ENCODE measurements around the gene SLC9A1. TPM values are rescaled to one million over a fixed set of nuclear protein-coding genes. Genes with fewer than 3 reads are reported as not detected.

Gene SLC9A1
- total RNA-seq, 2 experiments from 2014 or later, result 5.8 to 19.2 TPM

GRCh38 chr1:27117733-27118439 is 37.0 kb downstream of the SLC9A1 start:
- Histone ChIP-seq H3K9me2 (ENCODE audit: insufficient read depth, low read length) (no peaks in the 10 kb centered on the region), H3K4me1 (ENCODE audit: insufficient read depth, low read length, poor library complexity, severe bottlenecking) (peaks cover under 1% of the 10 kb centered on the region), H3K36me3 (ENCODE audit: insufficient read depth, low read length) (peaks cover 5% of the 10 kb centered on the region; the same call in 1 of the 2 replicates), H4K20me1 (ENCODE audit: insufficient read depth, low read length) (no peaks in the 10 kb centered on the region), H3K4me2 (ENCODE audit: low read length) (no peak overlapping the region), H3K79me2 (ENCODE audit: insufficient read depth, low read depth, low read length) (no peaks in the 10 kb centered on the region), H3K4me3 (ENCODE audit: low read depth, low read length, poor library complexity, severe bottlenecking) (no peak overlapping the region), H3K27ac (ENCODE audit: low read depth, low read length, poor library complexity, severe bottlenecking) (no peak overlapping the region), H3K9me3 (ENCODE audit: low read length) (no peaks in the 10 kb centered on the region), H2AFZ (ENCODE audit: low read length) (no peak overlapping the region)
- TF ChIP-seq CTCF (conservative IDR thresholded peaks at IDR 0.05; ENCODE audit: low read length), result no peak
- no peak for TF ChIP-seq EZH2phosphoT487 (IDR thresholded peaks at IDR 0.05; ENCODE audit: borderline replicate concordance, low read depth, low read length)
- BruUV-seq (replicated peaks), result no TSS peak
- intact Hi-C loops (cut with micrococcal nuclease; ENCODE audit: unreplicated experiment), result no loop called here
- POLR2A ChIA-PET, result interaction anchor here (0.6 to 1.1 kb wide), 2 partner anchors 36 to 87 kb away, joined by 3 to 4 read pairs; no protein-coding TSS in a partner anchor
- DNase-seq (ENCODE audit: low spot score), result no peak
- CTCF ChIA-PET (ENCODE audit: unreplicated experiment), result no interaction called here

GRCh38 chr1:27116697-27117096 is 38.2 kb downstream of the SLC9A1 start:
- peaks cover 13% of the 10 kb centered on the region for H3K4me1 ChIP-seq (ENCODE audit: insufficient read depth, low read length, poor library complexity, severe bottlenecking)
- H4K20me1 ChIP-seq (ENCODE audit: insufficient read depth, low read length), result no peaks in the 10 kb centered on the region
- H2AFZ ChIP-seq (ENCODE audit: low read length), result no peak overlapping the region
- H3K9me2 ChIP-seq (ENCODE audit: insufficient read depth, low read length), result no peaks in the 10 kb centered on the region
- CTCF ChIA-PET (ENCODE audit: unreplicated experiment), result no interaction called here
- H3K9me3 ChIP-seq (ENCODE audit: low read length), result no peaks in the 10 kb centered on the region
- H3K4me2 ChIP-seq (ENCODE audit: low read length), result no peak overlapping the region
- H3K4me3 ChIP-seq (ENCODE audit: low read depth, low read length, poor library complexity, severe bottlenecking), result no peak overlapping the region
- intact Hi-C loops (cut with micrococcal nuclease; ENCODE audit: unreplicated experiment), result no loop called here
- no peak overlapping the region for H3K27ac ChIP-seq (ENCODE audit: low read depth, low read length, poor library complexity, severe bottlenecking)
- BruUV-seq (replicated peaks), result no TSS peak
- POLR2A ChIA-PET, result interaction anchor here (1.1 kb wide), 1 partner anchor 37 kb away, joined by 3 read pairs; no protein-coding TSS in a partner anchor
- no peak for DNase-seq (ENCODE audit: low spot score)
- peaks cover 5% of the 10 kb centered on the region; the same call in 1 of the 2 replicates for H3K36me3 ChIP-seq (ENCODE audit: insufficient read depth, low read length)
- no peaks in the 10 kb centered on the region for H3K79me2 ChIP-seq (ENCODE audit: insufficient read depth, low read depth, low read length)
- TF ChIP-seq EZH2phosphoT487 (IDR thresholded peaks at IDR 0.05; ENCODE audit: borderline replicate concordance, low read depth, low read length), result no peak
- TF ChIP-seq CTCF (conservative IDR thresholded peaks at IDR 0.05; ENCODE audit: low read length), result no peak

- no peaks in the 10 kb centered on the region for H3K79me2 ChIP-seq (ENCODE audit: insufficient read depth, low read depth, low read length)
- no peak overlapping the region for H3K4me3 ChIP-seq (ENCODE audit: low read depth, low read length, poor library complexity, severe bottlenecking)
- intact Hi-C loops (cut with micrococcal nuclease; ENCODE audit: unreplicated experiment), result no loop called here
- no peak overlapping the region for H3K27ac ChIP-seq (ENCODE audit: low read depth, low read length, poor library complexity, severe bottlenecking)
- no peaks in the 10 kb centered on the region for H3K9me2 ChIP-seq (ENCODE audit: insufficient read depth, low read length)
- no peak overlapping the region for H2AFZ ChIP-seq (ENCODE audit: low read length)
- H4K20me1 ChIP-seq (ENCODE audit: insufficient read depth, low read length), result no peaks in the 10 kb centered on the region
- H3K4me1 ChIP-seq (ENCODE audit: insufficient read depth, low read length, poor library complexity, severe bottlenecking), result peaks cover 17% of the 10 kb centered on the region
- no peak for DNase-seq (ENCODE audit: low spot score)
- ChIA-PET CTCF (ENCODE audit: unreplicated experiment) (no interaction called here), POLR2A (no interaction called here)
- TF ChIP-seq CTCF (conservative IDR thresholded peaks at IDR 0.05; ENCODE audit: low read length) (no peak), EZH2phosphoT487 (IDR thresholded peaks at IDR 0.05; ENCODE audit: borderline replicate concordance, low read depth, low read length) (no peak)
- BruUV-seq (replicated peaks), result no TSS peak
- no peak overlapping the region for H3K4me2 ChIP-seq (ENCODE audit: low read length)
- peaks cover 5% of the 10 kb centered on the region; the same call in 1 of the 2 replicates for H3K36me3 ChIP-seq (ENCODE audit: insufficient read depth, low read length)
- no peaks in the 10 kb centered on the region for H3K9me3 ChIP-seq (ENCODE audit: low read length)
Observed at GRCh38 chr1:27116232-27116631, 38.7 kb downstream of the SLC9A1 start.

Data from OCI-LY7 (cell line).